Brain microvascular endothelial cell (primary cell): ENCODE results near the gene MSX1.

Experiments
- DNase-seq: peaks from one replicate; pipeline ENCODE4 v3.0.0-alpha.2; 2020
- H3K27ac ChIP-seq: fragments of 250-450 bp; sonication (Bioruptor Pico); 2 replicates; pipeline ENCODE4 v1.5.1; 2020; ENCODE audit warnings: mild to moderate bottlenecking, moderate library complexity
- H3K27me3 ChIP-seq: fragments of 250-450 bp; sonication (Bioruptor Pico); replicated peaks from 2 replicates; pipeline ENCODE4 v1.5.1; 2020; ENCODE audit warnings: mild to moderate bottlenecking
- H3K36me3 ChIP-seq: fragments of 250-450 bp; sonication (Bioruptor Pico); replicated peaks from 2 replicates; pipeline ENCODE4 v1.5.1; 2020; ENCODE audit warnings: mild to moderate bottlenecking
- H3K4me3 ChIP-seq: 2 replicates; pipeline ENCODE4 v1.5.1; 2011; ENCODE audit warnings: low read depth, mild to moderate bottlenecking, control low read depth, low read length, moderate library complexity
- in situ Hi-C: cut with HindIII; loops from 2 replicates; pipeline ENCODE4 v1.10.0; 2017; ENCODE audit warnings: low sequenced_read_pairs, low pct_ligation_motif_present
- TF ChIP-seq, protein P1 (sequence below): IDR thresholded peaks from 2 replicates; pipeline ENCODE4 v1.5.1; 2011; ENCODE audit warnings: low read depth, mild to moderate bottlenecking, moderate library complexity, low read length, control low read depth, inconsistent platforms; ENCODE audit errors: missing control alignments

MSX1 gene

DNA sequence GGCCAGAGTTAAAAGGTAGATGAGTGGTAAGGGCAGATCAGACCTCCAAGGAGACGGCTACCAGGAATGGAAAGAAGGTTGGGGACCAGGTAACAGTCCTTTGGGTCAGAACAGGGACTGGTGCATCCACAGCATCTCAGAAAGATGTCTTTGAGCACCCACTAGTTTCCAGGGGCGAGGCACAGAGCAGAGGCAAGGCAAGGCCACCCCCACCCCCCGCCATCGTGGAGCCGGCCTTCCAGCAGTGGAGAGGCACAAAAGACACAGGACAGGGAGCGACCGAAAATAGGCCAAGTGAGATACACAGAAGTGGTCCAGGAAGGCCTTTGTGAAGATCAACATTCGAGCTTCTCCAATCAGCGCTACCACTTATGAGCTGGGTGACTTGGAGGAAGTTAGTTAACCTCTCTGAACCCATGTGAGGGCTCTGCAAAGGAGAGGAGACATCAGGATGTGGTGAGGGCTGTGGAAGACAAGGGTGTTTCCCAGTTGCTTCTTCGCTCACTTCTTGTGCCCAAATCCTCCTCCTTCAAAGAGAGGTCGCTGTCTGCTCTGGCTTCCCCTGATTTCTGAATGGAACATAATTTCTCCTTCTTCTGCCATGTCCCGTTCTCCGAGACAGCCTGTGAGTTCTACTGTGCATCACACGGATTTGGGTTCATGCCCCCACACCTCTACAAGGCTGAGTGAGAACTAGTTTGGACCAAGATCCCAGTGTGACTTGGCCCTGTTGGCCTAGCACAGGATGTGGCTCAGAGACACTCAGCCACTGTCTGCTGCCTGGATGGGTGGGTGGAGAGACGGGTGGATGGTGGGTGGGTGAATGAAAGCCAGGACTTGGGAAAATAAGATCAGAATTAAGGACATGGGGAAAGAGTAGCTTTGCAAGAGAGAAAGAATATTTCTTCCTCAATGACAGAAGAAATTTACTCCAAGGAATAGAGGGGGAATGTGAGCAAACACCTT, 16.7 kb upstream of the MSX1 start:
- no peaks in the 10 kb centered on the region for H3K27me3 ChIP-seq
- no peak for DNase-seq
- TF ChIP-seq, protein P1, sequence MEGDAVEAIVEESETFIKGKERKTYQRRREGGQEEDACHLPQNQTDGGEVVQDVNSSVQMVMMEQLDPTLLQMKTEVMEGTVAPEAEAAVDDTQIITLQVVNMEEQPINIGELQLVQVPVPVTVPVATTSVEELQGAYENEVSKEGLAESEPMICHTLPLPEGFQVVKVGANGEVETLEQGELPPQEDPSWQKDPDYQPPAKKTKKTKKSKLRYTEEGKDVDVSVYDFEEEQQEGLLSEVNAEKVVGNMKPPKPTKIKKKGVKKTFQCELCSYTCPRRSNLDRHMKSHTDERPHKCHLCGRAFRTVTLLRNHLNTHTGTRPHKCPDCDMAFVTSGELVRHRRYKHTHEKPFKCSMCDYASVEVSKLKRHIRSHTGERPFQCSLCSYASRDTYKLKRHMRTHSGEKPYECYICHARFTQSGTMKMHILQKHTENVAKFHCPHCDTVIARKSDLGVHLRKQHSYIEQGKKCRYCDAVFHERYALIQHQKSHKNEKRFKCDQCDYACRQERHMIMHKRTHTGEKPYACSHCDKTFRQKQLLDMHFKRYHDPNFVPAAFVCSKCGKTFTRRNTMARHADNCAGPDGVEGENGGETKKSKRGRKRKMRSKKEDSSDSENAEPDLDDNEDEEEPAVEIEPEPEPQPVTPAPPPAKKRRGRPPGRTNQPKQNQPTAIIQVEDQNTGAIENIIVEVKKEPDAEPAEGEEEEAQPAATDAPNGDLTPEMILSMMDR, result no peak
- H3K36me3 ChIP-seq, result no peaks in the 10 kb centered on the region
- no peak overlapping the region for H3K27ac ChIP-seq
- no peak overlapping the region for H3K4me3 ChIP-seq
- in situ Hi-C loops, result no loop called here

DNA sequence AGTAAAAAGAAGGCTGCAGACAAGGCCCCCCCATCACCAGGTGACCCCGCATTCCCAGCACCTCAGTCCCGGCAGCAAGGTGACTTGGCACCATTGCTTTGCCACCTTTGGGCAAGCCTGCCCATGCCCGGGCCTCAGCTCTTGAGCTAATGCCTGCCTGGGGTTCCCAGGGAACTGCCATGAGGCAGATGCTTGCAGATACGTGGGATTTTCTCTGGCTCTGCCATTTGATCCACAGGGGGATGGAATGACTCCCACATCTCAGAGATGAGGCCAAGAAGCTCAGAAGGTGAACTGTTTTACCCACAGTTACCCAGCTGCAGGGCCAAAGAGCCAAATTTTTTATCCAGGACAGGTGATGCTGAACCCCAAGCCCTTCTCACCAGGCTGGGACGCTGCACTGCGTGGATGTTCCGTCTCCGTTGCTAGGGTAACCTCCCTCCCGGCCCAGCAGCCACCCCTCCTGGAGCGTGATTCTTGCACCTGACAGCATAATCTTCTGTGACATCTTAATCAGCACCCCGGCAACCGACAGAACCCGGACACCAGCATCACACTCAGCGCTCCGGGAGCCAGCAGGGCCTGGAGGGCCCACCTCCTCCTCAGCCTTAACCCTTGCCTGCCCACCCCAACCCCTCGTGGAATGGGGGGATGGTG, 15.7 kb upstream of the MSX1 start:
- no peak for DNase-seq
- no peaks in the 10 kb centered on the region for H3K36me3 ChIP-seq
- no peak overlapping the region for H3K27ac ChIP-seq
- H3K27me3 ChIP-seq, result no peaks in the 10 kb centered on the region
- TF ChIP-seq, protein P1, result no peak
- H3K4me3 ChIP-seq, result no peak overlapping the region
- in situ Hi-C loops, result no loop called here

DNA sequence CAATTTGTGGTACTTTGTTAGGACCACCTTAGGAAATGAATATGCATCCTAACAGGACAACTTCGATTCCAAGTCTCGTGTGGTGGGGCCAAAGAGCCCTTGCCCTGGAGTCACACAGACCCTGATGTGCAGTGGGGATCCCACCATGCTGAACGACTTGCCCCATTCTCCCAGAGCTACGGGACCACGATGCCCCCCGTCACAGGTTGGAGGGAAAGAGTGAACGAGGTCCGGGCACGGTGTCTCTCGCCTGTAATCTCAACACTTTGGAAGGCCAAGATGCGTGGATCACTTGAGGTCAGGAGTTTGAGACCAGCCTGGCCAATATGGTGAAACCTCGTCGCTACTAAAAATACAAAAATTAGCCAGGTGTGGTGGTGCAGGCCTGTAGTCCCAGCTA, 14.4 kb upstream of the MSX1 start:
- Histone ChIP-seq H3K27me3 (no peaks in the 10 kb centered on the region), H3K27ac (no peak overlapping the region), H3K4me3 (no peak overlapping the region), H3K36me3 (no peaks in the 10 kb centered on the region)
- in situ Hi-C loops, result no loop called here
- TF ChIP-seq, protein P1, result no peak
- DNase-seq, result no peak

DNA sequence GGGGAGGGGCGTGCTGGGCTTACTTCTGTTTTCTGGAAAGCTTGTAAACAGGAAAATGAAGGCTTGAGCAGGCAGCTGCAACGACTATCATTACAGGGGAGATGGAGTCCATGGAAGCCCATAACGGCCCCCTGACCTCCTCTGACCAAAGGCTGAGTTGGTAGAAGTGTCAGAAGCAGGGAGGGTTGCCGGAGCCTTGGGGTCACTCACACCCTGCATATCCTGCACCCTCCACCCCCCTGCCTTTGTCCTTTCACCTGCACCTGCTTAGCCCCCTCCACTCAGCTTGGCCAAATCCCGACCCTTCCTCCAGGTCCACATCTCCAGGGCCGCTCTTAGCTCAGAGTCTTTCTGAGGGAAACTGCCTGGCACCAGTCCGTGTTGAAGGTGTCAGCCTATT, 12.5 kb upstream of the MSX1 start:
- TF ChIP-seq, protein P1, result no peak
- H3K27ac ChIP-seq, result no peak overlapping the region
- DNase-seq, result no peak
- no peaks in the 10 kb centered on the region for H3K36me3 ChIP-seq
- in situ Hi-C loops, result no loop called here
- H3K4me3 ChIP-seq, result no peak overlapping the region
- H3K27me3 ChIP-seq, result no peaks in the 10 kb centered on the region

DNA sequence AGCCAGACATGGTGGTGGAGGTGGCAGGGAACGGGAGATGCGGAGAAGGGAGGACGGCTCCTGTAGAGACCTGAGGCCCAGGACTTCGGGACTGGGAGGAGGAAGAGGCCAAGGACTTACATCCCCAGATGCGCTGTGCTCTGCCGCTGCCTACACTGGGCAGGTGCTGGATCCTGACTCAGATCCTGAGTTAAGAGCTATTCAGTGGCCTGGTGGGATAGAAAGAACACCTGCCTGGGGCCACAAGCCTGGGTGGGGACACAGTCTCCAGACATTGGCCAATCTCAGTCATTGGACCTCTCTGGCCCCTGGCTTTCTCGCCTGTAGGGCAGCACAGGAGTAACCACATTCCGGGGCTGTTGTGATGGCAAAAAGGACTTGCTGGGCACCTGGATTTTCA, 10.9 kb upstream of the MSX1 start:
- no peak for DNase-seq
- Histone ChIP-seq H3K4me3 (no peak overlapping the region), H3K27ac (no peak overlapping the region), H3K36me3 (no peaks in the 10 kb centered on the region), H3K27me3 (no peaks in the 10 kb centered on the region)
- in situ Hi-C loops, result no loop called here
- TF ChIP-seq, protein P1, result no peak
